COLO829 (cell line): Measurements from ENCODE around the gene CUEDC2.

Experiments
- DNase-seq: peaks from one replicate; pipeline ENCODE4 v3.0.0; 2012; ENCODE audit warnings: low spot score

CUEDC2 gene

GRCh38 chr10:102409604-102410428 is 22.6 kb downstream of the CUEDC2 start:
- no peak for DNase-seq

- DNase-seq, result no peak
Observed at GRCh38 chr10:102408728-102409603, 23.4 kb downstream of the CUEDC2 start.

GRCh38 chr10:102408131-102408727 is 24.1 kb downstream of the CUEDC2 start:
- no peak for DNase-seq

- no peak for DNase-seq
Observed at GRCh38 chr10:102407425-102408130, 24.8 kb downstream of the CUEDC2 start.

GRCh38 chr10:102406815-102407214 is 25.6 kb downstream of the CUEDC2 start:
- DNase-seq, result no peak

- DNase-seq, result no peak
Observed at GRCh38 chr10:102405632-102406031, 26.7 kb downstream of the CUEDC2 start.

GRCh38 chr10:102405108-102405571 is 27.2 kb downstream of the CUEDC2 start:
- no peak for DNase-seq

GRCh38 chr10:102404361-102405107 is 27.8 kb downstream of the CUEDC2 start:
- no peak for DNase-seq

GRCh38 chr10:102403115-102403514 is 29.3 kb downstream of the CUEDC2 start:
- DNase-seq, result no peak

GRCh38 chr10:102402512-102402896 is 29.9 kb downstream of the CUEDC2 start:
- DNase-seq, result no peak

GRCh38 chr10:102401735-102402511 is 30.5 kb downstream of the CUEDC2 start:
- no peak for DNase-seq

- DNase-seq, result no peak
Observed at GRCh38 chr10:102401342-102401654, 31.1 kb downstream of the CUEDC2 start.

- no peak for DNase-seq
Observed at GRCh38 chr10:102400598-102401341, 31.6 kb downstream of the CUEDC2 start.

GRCh38 chr10:102400076-102400475 is 32.3 kb downstream of the CUEDC2 start:
- DNase-seq, result no peak

- DNase-seq, result peak; percentile 75
Observed at GRCh38 chr10:102399217-102400021, 33.0 kb downstream of the CUEDC2 start.

- DNase-seq, result no peak
Observed at GRCh38 chr10:102398172-102399020, 34.0 kb downstream of the CUEDC2 start.

- DNase-seq, result no peak
Observed at GRCh38 chr10:102397222-102398171, 34.9 kb downstream of the CUEDC2 start.
